NCI-H446 (cell line): ENCODE results near the gene GNAI1.

Experiments
- DNase-seq, 2 experiments: peaks; one replicate each; lab custom pipeline; 2025; lab: John Stamatoyannopoulos, UW

GNAI1 gene

GRCh38 chr7:80213814-80214213, 79.2 kb downstream of the GNAI1 start:
- no peak for DNase-seq

DNA sequence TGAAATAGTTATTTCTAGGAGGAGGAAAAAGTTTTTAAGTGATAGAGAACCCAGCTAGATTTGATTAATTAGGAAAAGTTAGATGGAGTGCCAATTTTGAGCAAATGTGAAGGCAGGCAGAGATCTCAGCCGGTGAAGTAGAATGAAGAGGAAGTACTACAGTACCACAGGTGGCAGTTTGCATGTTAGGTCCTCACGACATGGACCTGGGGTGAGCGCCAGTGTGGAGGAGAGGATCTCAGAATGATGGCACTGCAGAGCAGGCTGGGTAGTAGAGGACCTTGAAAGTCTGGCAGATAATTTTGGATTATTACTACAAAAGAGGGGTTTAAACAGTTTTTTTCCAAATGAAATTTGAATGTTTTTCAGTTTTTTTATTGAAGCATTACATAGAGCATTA, 81.1 kb downstream of the GNAI1 start:
- no peak for DNase-seq

GRCh38 chr7:80216996-80217842, 82.6 kb downstream of the GNAI1 start:
- peak in 1 of 2 experiments; percentile 4 for DNase-seq

DNA sequence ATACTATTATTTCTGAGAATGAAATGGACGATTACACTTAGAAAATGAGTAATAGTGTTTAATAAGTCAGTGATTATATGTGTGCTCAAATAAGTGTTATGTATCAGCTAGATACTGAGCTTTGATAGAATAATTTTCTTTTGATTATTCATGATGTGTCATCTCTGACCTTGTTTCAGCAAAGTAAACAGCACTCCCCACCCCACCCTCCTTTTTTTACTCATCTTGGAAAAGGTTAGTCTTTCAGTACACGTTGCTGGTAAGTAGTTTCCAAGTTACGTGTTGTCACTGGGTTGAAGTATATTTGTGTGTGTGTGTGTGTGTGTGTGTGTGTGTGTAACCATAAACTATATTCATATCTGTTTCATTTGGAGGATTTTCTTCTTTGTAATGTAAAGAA, 84.1 kb downstream of the GNAI1 start:
- DNase-seq = no peak

DNA sequence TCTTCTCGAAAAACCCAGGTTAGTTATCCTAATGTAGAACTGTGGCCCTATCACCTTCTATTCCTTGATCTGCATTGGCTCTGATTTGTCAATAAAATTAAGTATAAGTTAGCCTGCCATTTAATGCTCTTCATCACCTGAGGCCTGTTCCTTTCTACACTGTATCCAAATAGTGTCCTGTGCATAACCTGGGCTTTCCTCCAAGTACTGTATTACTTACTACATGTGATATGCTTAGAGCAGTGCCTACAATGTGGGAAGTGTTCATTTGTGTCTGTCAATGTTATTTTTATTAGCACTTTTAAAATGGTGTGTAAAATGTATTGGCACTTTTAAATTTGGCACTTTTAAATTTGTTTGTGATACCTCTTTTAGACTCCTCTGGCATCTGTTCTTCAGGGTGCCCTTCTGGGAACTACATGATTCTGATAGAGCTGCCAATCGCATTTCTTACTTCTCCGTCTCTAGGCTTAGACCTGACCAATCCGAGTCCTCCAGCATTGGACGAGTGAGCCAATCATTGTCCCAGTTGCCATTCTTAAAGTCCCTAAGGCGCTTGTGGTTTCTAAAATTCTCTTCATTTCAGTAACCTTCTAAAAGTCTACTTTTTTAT, 85.5 kb downstream of the GNAI1 start:
- no peak for DNase-seq

- DNase-seq = peak in 1 of 2 experiments; percentile 4
These were observed 89.8 kb downstream of the GNAI1 start for GRCh38 chr7:80224415-80224814.

- no peak for DNase-seq
These were observed 90.7 kb downstream of the GNAI1 start for GRCh38 chr7:80225361-80225760.

DNA sequence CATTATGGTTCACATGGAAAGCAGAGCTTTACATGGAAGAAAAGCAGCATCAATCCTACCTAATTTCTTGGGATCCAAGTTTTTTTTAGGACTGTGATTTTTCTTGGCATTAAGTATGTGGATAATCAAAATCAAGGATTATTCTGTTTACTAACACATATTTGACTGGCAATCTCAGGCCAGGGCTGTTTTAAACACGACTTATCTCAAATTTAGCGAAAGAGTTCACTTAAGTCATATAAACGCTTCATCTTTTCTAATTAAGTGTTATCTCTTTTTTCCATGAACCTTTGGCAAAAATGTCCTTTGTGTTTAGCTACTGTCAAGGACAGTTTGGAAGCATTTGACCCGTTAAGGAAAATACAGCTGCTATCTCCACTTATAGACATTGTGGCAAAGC, 92.0 kb downstream of the GNAI1 start:
- no peak for DNase-seq

DNA sequence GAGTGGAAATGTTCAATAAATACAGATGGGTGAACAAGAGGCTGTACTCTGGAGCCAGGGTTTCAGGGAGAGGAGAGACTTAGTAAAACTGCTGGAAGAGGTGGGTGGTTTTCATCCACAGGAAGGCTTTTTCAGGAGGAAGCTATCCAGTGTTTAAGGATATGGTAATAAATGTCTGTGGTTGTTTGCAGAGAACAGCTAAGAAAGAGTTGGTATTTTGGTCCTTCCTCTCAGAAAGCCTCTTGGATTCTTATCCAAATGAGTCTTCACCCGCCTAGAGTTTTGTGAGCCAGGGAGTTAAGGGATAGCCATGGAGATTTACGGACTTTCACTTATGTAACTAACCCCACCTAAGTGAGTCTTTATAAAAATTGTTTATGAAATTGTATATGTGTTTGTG, 95.7 kb downstream of the GNAI1 start:
- DNase-seq = no peak

DNA sequence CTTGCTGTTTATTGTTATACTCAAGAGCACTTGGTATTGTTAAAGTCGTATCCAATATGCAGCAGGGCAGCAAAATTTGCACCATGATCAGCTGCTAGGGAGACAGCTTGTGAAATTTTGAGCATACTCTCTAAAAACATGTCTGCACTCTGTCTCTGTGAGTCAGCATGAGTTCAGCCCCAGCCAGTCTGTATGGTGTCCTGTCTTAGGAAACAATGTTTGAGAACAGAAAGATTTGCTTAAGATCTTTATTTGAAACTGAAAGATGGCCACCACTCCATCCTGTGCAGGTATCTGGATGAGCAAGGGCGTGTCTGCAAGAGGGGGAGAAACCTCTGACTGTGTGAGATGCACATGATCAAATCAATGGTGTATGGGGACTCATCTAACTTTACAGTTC, 97.1 kb downstream of the GNAI1 start:
- no peak for DNase-seq

DNA sequence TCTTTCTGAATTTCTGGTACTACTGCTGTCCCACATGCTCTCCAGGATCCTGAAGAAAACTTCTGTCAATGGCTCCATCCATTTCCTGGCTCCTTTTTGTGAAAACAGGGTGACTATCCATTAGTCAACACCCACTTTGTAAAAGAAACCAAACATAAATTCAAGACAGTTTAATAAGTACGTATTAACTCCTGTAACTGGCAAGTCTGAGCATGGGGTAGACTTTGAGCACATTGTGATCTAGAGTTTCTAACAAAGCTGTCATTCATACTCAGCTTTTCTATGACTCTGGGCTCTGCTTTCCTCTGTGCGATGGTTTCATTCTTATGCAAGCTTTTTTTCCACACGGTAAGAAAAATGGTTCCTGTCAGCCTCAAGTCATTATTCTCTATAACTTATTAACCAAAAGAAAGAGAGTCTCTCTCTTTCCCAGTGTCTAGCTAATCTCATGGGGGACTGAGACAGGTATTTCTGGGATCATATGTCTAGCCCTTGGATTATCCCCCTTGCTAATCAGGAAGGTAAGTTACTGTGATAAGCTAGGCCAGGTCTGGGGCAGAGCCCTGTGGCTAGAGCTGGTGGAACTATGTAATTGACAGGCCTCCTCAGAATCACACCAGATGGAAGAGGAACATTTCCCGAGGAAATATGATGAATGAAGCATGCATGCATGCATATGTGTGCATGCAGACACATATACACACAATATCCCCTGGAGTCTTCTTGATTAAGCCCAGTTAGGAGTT, 98.5 kb downstream of the GNAI1 start:
- no peak for DNase-seq

GRCh38 chr7:80235334-80235733, 100.7 kb downstream of the GNAI1 start:
- DNase-seq = no peak

- DNase-seq = no peak
These were observed 102.0 kb downstream of the GNAI1 start for GRCh38 chr7:80236681-80237080.

GRCh38 chr7:80240265-80241025, 105.8 kb downstream of the GNAI1 start:
- no peak for DNase-seq

GRCh38 chr7:80241671-80242070, 107.0 kb downstream of the GNAI1 start:
- DNase-seq = no peak

- no peak for DNase-seq
These were observed 108.8 kb downstream of the GNAI1 start for GRCh38 chr7:80243425-80243824.

- DNase-seq = peak in 1 of 2 experiments; percentile 48
These were observed 109.7 kb downstream of the GNAI1 start for GRCh38 chr7:80244206-80244916.

GRCh38 chr7:80247144-80247543, 112.5 kb downstream of the GNAI1 start:
- DNase-seq = no peak

DNA sequence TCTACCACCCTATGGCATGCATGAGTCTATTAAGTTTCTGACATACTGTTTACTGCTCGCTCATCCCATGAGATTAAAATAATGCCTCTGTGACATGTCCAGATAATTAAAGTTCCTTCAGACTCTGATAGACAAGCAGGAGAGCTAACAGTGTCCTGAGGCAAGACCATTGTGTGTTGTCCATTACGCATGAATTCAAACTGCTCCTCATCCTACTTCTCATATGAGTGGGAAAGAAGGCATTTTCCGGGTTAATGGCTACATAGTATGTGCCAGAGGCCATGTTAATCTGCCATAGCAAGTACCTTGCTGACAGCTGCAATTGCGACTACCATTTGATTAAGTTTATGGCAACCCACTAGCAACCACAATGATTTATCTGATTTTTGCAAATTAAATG, 113.3 kb downstream of the GNAI1 start:
- no peak for DNase-seq

- no peak for DNase-seq
These were observed 114.6 kb downstream of the GNAI1 start for GRCh38 chr7:80249184-80249583.

GRCh38 chr7:80249619-80250295, 115.1 kb downstream of the GNAI1 start:
- no peak for DNase-seq
